HG03469 (cell line): Measurements from ENCODE around the gene CLSTN2.

Experiments used
- ATAC-seq: cut with Tn5 transposase; IDR thresholded peaks from one replicate; pipeline ENCODE4 v1.9.1; 2021; ENCODE audit warnings: mild to moderate bottlenecking, moderate library complexity, moderate number of reproducible peaks; ENCODE audit not compliant: unreplicated experiment

The CLSTN2 gene

GRCh38 chr3:139941580-139941979, 6.6 kb downstream of the CLSTN2 start:
- no peak for ATAC-seq

- no peak for ATAC-seq
These were observed 9.4 kb downstream of the CLSTN2 start for GRCh38 chr3:139944256-139944910.

GRCh38 chr3:139945386-139945785, 10.4 kb downstream of the CLSTN2 start:
- no peak for ATAC-seq

- ATAC-seq: no peak
These were observed 11.0 kb downstream of the CLSTN2 start for GRCh38 chr3:139945942-139946341.

GRCh38 chr3:139948467-139948866, 13.5 kb downstream of the CLSTN2 start:
- no peak for ATAC-seq

GRCh38 chr3:139948898-139949297, 13.9 kb downstream of the CLSTN2 start:
- ATAC-seq: no peak

- no peak for ATAC-seq
These were observed 18.3 kb downstream of the CLSTN2 start for GRCh38 chr3:139953131-139953910.

GRCh38 chr3:139954146-139954860, 19.3 kb downstream of the CLSTN2 start:
- ATAC-seq: no peak

- no peak for ATAC-seq
These were observed 22.9 kb downstream of the CLSTN2 start for GRCh38 chr3:139957844-139958243.

GRCh38 chr3:139969386-139969785, 34.4 kb downstream of the CLSTN2 start:
- no peak for ATAC-seq

GRCh38 chr3:139970526-139970925, 35.5 kb downstream of the CLSTN2 start:
- no peak for ATAC-seq

- ATAC-seq: no peak
These were observed 39.9 kb downstream of the CLSTN2 start for GRCh38 chr3:139974809-139975425.

GRCh38 chr3:139975594-139976365, 40.8 kb downstream of the CLSTN2 start:
- ATAC-seq: no peak

GRCh38 chr3:139978966-139979365, 44.0 kb downstream of the CLSTN2 start:
- ATAC-seq: no peak

- ATAC-seq: no peak
These were observed 45.0 kb downstream of the CLSTN2 start for GRCh38 chr3:139979991-139980390.

GRCh38 chr3:139982404-139982803, 47.4 kb downstream of the CLSTN2 start:
- no peak for ATAC-seq

GRCh38 chr3:139985576-139985975, 50.6 kb downstream of the CLSTN2 start:
- no peak for ATAC-seq

- ATAC-seq: no peak
These were observed 52.9 kb downstream of the CLSTN2 start for GRCh38 chr3:139987908-139988307.

- ATAC-seq: no peak
These were observed 53.6 kb downstream of the CLSTN2 start for GRCh38 chr3:139988472-139989156.

GRCh38 chr3:139994891-139995290, 59.9 kb downstream of the CLSTN2 start:
- ATAC-seq: no peak
